ENCODE measurements around the gene SDC3. TPM values are rescaled to one million over a fixed set of nuclear protein-coding genes. Genes with fewer than 3 reads are reported as not detected.

The SDC3 gene
- total RNA-seq, 1 experiment from 2014 or later: 32.3 TPM

- TF ChIP-seq AFF4 (CRISPR knock-in tag; IDR thresholded peaks at IDR 0.05; ENCODE audit: borderline replicate concordance): no peak
- no peak for TF ChIP-seq PRDM15 (CRISPR knock-in tag; IDR thresholded peaks at IDR 0.05)
- TF ChIP-seq ARID4B (CRISPR knock-in tag; IDR thresholded peaks at IDR 0.05; ENCODE audit: borderline replicate concordance): no peak
These were observed 62.7 kb downstream of the SDC3 start (continued) for GRCh38 chr1:30845904-30846290.

GRCh38 chr1:30845237-30845903 is 63.2 kb downstream of the SDC3 start:
- ATAC-seq: no peak
- Mint-ChIP-seq H3K27ac (no peak overlapping the region), H3K4me1 (peaks cover 58% of the 10 kb centered on the region), H3K27me3 (ENCODE audit: low read depth) (peaks cover 8% of the 10 kb centered on the region), H3K4me3 (no peak overlapping the region), H3K9me3 (no peaks in the 10 kb centered on the region), H3K36me3 (no peaks in the 10 kb centered on the region)
- no peak for DNase-seq (ENCODE audit: low spot score)
- CTCF ChIA-PET: interaction anchor here (1.3 to 4.6 kb wide), 7 partner anchors 7 to 65 kb away, joined by 3 to 32 read pairs (median 14); no protein-coding TSS in a partner anchor
- POLR2A ChIA-PET: no interaction called here
- TF ChIP-seq ESRRA (CRISPR knock-in tag; IDR thresholded peaks at IDR 0.05; ENCODE audit: borderline replicate concordance): no peak
- TF ChIP-seq ZBTB43 (CRISPR knock-in tag; IDR thresholded peaks at IDR 0.05): no peak
- no peak for TF ChIP-seq NFYB (CRISPR knock-in tag; conservative IDR thresholded peaks at IDR 0.05; ENCODE audit: low read depth)
- no peak for TF ChIP-seq ZNF416 (CRISPR knock-in tag; IDR thresholded peaks at IDR 0.05)
- TF ChIP-seq USF2 (CRISPR knock-in tag; IDR thresholded peaks at IDR 0.05): no peak
- TF ChIP-seq CDX4 (CRISPR knock-in tag; IDR thresholded peaks at IDR 0.05; ENCODE audit: borderline replicate concordance): no peak
- no peak for TF ChIP-seq ZNF396 (CRISPR knock-in tag; IDR thresholded peaks at IDR 0.05; ENCODE audit: borderline replicate concordance)
- TF ChIP-seq E2F4 (CRISPR knock-in tag; IDR thresholded peaks at IDR 0.05; ENCODE audit: borderline replicate concordance, low read depth): no peak
- no peak for TF ChIP-seq IRF1 (CRISPR knock-in tag; IDR thresholded peaks at IDR 0.05)
- no peak for TF ChIP-seq ZNF425 (CRISPR knock-in tag; conservative IDR thresholded peaks at IDR 0.05)

Measured in WTC11 (cell line).